Peyer's patch (tissue), 4 donors: ENCODE results near the gene PPFIA3. TPM values are rescaled to one million over a fixed set of nuclear protein-coding genes. Genes with fewer than 3 reads are reported as not detected.
A peak's percentile ranks its signal among the peaks of the same experiment; 100 is the strongest.
"Not testable (repeated sequence)": the region's sequence is repeated elsewhere in the genome, so short reads cannot be mapped to it uniquely, and the experiment has no call there.

Experiments
- DNase-seq, 3 donors: peaks; one replicate each; pipeline ENCODE4 v3.0.0-alpha.2; 2017 to 2019
- H3K27ac ChIP-seq, 4 donors: fragments of 200-600 bp; sonication (generic); one replicate each; pipeline ENCODE4 v1.5.1; 2016 to 2019
- H3K27me3 ChIP-seq, 2 donors: fragments of 200-600 bp; sonication (generic); one replicate each; pipeline ENCODE4 v1.5.1; 2019
- H3K36me3 ChIP-seq, 3 donors: fragments of 200-600 bp; sonication (generic); one replicate each; pipeline ENCODE4 v1.5.1; 2016 to 2019
- H3K4me1 ChIP-seq, 4 donors: fragments of 200-600 bp; sonication (generic); one replicate each; pipeline ENCODE4 v1.5.1; 2016 to 2019
- H3K4me3 ChIP-seq, 4 donors: fragments of 200-600 bp; sonication (generic); 1 replicate in 3 of 4; 2 replicates in 1 of 4; pipeline ENCODE4 v1.5.1; 2016 to 2019; ENCODE audit warnings: mild to moderate bottlenecking in 1 of 4
- H3K9me3 ChIP-seq, 4 donors: fragments of 200-600 bp; sonication (generic); one replicate each; pipeline ENCODE4 v1.5.1; 2016 to 2019; ENCODE audit warnings: mild to moderate bottlenecking in 1 of 4
- POLR2A ChIP-seq, 2 donors: fragments of 450-650 bp; IDR thresholded peaks; one replicate each; pipeline ENCODE4 v1.5.1; 2017; ENCODE audit warnings: antibody characterized with exemption in 2 of 2, mild to moderate bottlenecking in 2 of 2, moderate library complexity in 2 of 2
- total RNA-seq, 4 donors: library from RNA; depleted of rRNA; stranded (reverse); fragments of >200 nt; gene quantifications; one replicate each; pipeline ENCODE4 v1.1.0, GENCODE V29; 2016
- TF ChIP-seq, protein P1 (sequence below), 6 experiments: fragments of 450-650 bp in 4 of 6; fragments of 200-600 bp in 2 of 6; sonication (generic) in 1 of 6; IDR thresholded peaks; one replicate each; pipeline ENCODE4 v1.5.1; 2017 to 2019; ENCODE audit warnings: antibody characterized with exemption in 6 of 6, mild to moderate bottlenecking in 3 of 6, moderate library complexity in 1 of 6

The PPFIA3 gene
- total RNA-seq, 4 donors from 2014 or later = 12.7 to 24.8 (median 16.4) TPM

DNA sequence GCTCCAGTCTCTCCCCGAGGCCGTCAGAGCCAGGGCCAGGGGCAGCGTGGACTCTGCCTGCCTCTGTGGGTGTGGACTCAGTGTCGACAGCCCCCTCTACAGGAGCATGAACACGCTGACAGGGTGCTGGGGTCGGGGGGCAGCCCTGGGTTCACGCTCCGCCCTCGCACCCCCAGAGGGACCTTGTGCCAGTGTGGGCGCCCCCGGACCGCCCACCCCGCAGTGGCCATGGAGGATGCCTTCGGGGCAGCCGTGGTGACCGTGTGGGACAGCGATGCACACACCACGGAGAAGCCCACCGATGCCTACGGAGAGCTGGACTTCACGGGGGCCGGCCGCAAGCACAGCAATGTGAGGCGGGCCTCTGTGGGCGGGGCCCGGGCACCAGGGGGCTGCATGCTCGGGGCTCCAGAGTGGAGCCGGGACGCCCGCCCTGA is 46.5 kb downstream of the PPFIA3 start:
- Histone ChIP-seq H3K4me1 (peaks cover 0 to 32% (median 0%) of the 10 kb centered on the region in 4 donors), H3K27me3 (no peaks in the 10 kb centered on the region), H3K27ac (peak overlapping the region in 2 of 4 donors; percentile 34 to 66), H3K4me3 (no peak overlapping the region), H3K36me3 (peaks cover 0 to 25% (median 0%) of the 10 kb centered on the region in 3 donors), H3K9me3 (no peaks in the 10 kb centered on the region)
- no peak for DNase-seq
- TF ChIP-seq, protein P1, sequence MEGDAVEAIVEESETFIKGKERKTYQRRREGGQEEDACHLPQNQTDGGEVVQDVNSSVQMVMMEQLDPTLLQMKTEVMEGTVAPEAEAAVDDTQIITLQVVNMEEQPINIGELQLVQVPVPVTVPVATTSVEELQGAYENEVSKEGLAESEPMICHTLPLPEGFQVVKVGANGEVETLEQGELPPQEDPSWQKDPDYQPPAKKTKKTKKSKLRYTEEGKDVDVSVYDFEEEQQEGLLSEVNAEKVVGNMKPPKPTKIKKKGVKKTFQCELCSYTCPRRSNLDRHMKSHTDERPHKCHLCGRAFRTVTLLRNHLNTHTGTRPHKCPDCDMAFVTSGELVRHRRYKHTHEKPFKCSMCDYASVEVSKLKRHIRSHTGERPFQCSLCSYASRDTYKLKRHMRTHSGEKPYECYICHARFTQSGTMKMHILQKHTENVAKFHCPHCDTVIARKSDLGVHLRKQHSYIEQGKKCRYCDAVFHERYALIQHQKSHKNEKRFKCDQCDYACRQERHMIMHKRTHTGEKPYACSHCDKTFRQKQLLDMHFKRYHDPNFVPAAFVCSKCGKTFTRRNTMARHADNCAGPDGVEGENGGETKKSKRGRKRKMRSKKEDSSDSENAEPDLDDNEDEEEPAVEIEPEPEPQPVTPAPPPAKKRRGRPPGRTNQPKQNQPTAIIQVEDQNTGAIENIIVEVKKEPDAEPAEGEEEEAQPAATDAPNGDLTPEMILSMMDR (IDR thresholded peaks at IDR 0.05) = no peak
- TF ChIP-seq POLR2A (IDR thresholded peaks at IDR 0.05) = no peak

DNA sequence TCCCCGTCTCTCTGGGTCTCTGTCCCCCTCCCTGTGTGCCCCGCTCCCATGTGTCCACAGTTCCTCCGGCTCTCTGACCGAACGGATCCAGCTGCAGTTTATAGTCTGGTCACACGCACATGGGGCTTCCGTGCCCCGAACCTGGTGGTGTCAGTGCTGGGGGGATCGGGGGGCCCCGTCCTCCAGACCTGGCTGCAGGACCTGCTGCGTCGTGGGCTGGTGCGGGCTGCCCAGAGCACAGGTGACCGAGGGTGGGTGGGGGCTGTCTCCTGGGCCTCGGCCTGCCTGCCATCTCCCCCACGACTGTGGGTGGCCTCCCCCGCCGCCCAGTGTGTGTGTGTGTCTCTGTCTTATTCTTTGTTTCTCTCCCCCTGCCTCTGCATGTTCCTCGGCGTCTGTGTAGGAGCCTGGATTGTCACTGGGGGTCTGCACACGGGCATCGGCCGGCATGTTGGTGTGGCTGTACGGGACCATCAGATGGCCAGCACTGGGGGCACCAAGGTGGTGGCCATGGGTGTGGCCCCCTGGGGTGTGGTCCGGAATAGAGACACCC is 48.6 kb downstream of the PPFIA3 start:
- Histone ChIP-seq H3K36me3 (peaks cover 0 to 45% (median 0%) of the 10 kb centered on the region in 3 donors), H3K27me3 (no peaks in the 10 kb centered on the region), H3K4me3 (no peak overlapping the region), H3K27ac (no peak overlapping the region), H3K9me3 (no peaks in the 10 kb centered on the region), H3K4me1 (peaks cover 0 to 29% (median 0%) of the 10 kb centered on the region in 4 donors)
- TF ChIP-seq, protein P1 (IDR thresholded peaks at IDR 0.05) = no peak
- no peak for TF ChIP-seq POLR2A (IDR thresholded peaks at IDR 0.05)
- no peak for DNase-seq

DNA sequence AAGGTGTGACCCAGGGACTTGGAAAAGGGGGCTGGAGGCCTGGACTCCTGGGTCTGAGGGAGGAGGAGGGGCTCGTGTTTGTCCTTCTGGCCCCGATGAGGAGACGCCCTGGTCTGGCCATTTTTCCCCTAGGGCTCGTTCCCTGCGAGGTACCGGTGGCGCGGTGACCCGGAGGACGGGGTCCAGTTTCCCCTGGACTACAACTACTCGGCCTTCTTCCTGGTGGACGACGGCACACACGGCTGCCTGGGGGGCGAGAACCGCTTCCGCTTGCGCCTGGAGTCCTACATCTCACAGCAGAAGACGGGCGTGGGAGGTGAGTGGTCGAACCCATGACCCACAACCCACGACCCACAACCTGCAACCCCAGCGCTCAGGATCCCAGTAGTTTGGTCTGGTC is 49.1 kb downstream of the PPFIA3 start:
- no peak overlapping the region for H3K27ac ChIP-seq

DNA sequence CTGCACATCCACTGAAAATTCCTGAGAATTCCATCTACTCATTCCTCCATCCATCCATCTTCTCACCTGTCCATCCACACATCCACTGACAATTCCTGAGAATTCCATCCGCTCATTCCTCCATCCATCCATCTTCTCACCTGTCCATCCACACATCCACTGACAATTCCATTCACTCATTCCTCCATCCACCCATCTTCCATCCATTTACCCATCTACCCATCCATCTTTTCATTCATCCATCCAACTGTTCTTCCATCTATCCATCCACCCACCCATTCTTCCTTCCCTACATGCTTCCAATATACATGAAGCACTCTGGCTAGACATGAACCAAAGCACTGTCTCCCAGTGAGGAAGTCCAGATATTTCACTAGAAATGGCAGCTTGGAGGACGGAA is 53.9 kb downstream of the PPFIA3 start:
- no peak for DNase-seq
- Histone ChIP-seq H3K27me3 (no peaks in the 10 kb centered on the region), H3K36me3 (peaks cover 0 to 67% (median 0%) of the 10 kb centered on the region in 3 donors), H3K9me3 (no peaks in the 10 kb centered on the region), H3K4me3 (no peak overlapping the region), H3K4me1 (peaks cover 0 to 13% (median 0%) of the 10 kb centered on the region in 4 donors), H3K27ac (no peak overlapping the region)
- TF ChIP-seq POLR2A (IDR thresholded peaks at IDR 0.05) = no peak
- TF ChIP-seq, protein P1 (IDR thresholded peaks at IDR 0.05) = no peak

More for the DNA sequence above, 49.1 kb downstream of the PPFIA3 start:
- DNase-seq = no peak
- Histone ChIP-seq H3K36me3 (peaks cover 0 to 50% (median 0%) of the 10 kb centered on the region in 3 donors), H3K27me3 (no peaks in the 10 kb centered on the region), H3K9me3 (no peaks in the 10 kb centered on the region), H3K4me1 (peaks cover 0 to 29% (median 0%) of the 10 kb centered on the region in 4 donors), H3K4me3 (no peak overlapping the region)
- TF ChIP-seq, protein P1 (IDR thresholded peaks at IDR 0.05) = no peak

DNA sequence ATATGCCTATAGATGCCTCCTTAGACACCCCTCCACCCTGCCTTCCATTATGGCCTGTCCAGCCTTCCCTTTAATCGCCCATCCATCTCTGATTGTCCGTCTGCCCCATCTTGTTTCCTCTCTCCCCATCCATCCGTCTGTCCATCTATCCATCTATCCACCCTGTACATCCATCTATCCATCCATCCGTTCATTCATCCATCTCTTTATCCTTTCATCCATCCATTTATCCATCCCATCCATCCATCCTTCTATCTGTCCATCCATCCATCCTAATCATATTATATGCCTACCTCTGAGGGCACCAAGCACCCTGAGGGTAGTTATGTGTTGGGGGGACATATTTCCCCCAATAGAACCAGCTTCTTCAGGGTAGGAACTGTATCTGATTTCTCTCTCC is 61.3 kb downstream of the PPFIA3 start:
- no peak for DNase-seq
- Histone ChIP-seq H3K27ac (no peak overlapping the region), H3K4me1 (no peaks in the 10 kb centered on the region), H3K36me3 (peaks cover 0 to 38% (median 0%) of the 10 kb centered on the region in 3 donors), H3K9me3 (no peaks in the 10 kb centered on the region), H3K27me3 (no peaks in the 10 kb centered on the region), H3K4me3 (no peak overlapping the region)
- TF ChIP-seq POLR2A (IDR thresholded peaks at IDR 0.05) = no peak
- TF ChIP-seq, protein P1 (IDR thresholded peaks at IDR 0.05) = no peak

DNA sequence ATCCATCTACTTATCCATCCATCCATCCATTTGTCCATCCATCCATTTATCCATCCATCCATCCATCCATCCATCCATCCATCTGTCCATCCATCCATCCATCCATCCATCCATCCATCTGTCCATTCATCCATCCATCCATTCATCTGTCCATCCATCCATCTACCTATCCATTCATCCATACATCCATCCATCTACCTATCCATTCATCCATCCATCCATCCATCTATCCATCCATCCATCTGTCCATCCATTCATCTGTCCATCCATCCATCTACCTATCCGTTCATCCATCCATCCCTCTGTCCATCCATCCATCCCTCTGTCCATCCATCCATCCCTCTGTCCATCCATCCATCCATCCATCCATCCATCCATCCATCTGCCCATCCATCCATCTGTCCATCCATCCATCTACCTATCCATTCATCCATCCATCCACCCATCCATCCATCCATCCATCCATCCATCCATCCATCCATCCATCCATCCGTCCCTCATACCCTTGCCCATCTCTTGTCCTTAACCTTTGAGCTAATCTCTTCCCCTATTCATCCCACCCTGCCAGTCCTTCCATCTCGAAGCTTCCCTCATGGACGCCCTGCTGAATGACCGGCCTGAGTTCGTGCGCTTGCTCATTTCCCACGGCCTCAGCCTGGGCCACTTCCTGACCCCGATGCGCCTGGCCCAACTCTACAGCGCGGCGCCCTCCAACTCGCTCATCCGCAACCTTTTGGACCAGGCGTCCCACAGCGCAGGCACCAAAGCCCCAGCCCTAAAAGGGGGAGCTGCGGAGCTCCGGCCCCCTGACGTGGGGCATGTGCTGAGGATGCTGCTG is 62.9 kb downstream of the PPFIA3 start:
- DNase-seq, H3K4me1 ChIP-seq, H3K27me3 ChIP-seq, H3K27ac ChIP-seq, H3K4me3 ChIP-seq, H3K9me3 ChIP-seq: not testable (repeated sequence)
- H3K36me3 ChIP-seq = peaks cover 0 to 48% (median 0%) of the 10 kb centered on the region in 3 donors
